HL-60 (cell line): Measurements from ENCODE around the gene TRPM6.

ENCODE experiments used
- GABPA ChIP-seq: IDR thresholded peaks from 2 replicates; pipeline ENCODE4 v1.6.1; 2012; ENCODE audit warnings: low read depth
- POLR2AphosphoS5 ChIP-seq: IDR thresholded peaks from 2 replicates; pipeline ENCODE4 v1.6.1; 2012; ENCODE audit warnings: low read depth
- SPI1 ChIP-seq: IDR thresholded peaks from 2 replicates; pipeline ENCODE4 v1.6.1; 2012; ENCODE audit warnings: low read depth, mild to moderate bottlenecking, borderline replicate concordance
- TF ChIP-seq, protein P1 (sequence below): IDR thresholded peaks from one replicate; pipeline ENCODE4 v1.5.1; 2011; ENCODE audit warnings: low read length, control low read depth, inconsistent platforms; ENCODE audit not compliant: insufficient read depth
- TF ChIP-seq, protein P2 (sequence below): IDR thresholded peaks from 2 replicates; pipeline ENCODE4 v1.6.1; 2012; ENCODE audit warnings: low read depth; ENCODE audit not compliant: insufficient replicate concordance

DNA sequence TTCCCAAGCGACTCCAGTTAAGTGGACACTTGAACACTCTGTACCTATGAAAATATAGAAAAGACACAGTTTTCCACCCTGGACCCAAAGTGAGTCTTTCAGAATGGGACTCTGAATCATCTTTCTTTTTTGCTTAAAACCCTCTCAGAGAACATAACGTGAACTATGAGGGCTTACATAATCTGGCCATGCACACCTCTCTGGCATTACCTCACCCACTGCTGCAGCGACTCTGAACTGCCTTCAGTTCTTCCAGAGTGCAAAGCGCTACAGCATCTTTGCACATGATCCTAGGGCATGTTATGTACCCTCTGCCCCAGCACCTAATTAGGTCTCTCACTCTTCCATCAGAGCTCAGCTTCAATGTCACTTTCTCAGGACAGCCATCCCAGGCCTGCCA is 204.4 kb downstream of the TRPM6 start:
- TF ChIP-seq POLR2AphosphoS5, result no peak
- TF ChIP-seq, protein P1, sequence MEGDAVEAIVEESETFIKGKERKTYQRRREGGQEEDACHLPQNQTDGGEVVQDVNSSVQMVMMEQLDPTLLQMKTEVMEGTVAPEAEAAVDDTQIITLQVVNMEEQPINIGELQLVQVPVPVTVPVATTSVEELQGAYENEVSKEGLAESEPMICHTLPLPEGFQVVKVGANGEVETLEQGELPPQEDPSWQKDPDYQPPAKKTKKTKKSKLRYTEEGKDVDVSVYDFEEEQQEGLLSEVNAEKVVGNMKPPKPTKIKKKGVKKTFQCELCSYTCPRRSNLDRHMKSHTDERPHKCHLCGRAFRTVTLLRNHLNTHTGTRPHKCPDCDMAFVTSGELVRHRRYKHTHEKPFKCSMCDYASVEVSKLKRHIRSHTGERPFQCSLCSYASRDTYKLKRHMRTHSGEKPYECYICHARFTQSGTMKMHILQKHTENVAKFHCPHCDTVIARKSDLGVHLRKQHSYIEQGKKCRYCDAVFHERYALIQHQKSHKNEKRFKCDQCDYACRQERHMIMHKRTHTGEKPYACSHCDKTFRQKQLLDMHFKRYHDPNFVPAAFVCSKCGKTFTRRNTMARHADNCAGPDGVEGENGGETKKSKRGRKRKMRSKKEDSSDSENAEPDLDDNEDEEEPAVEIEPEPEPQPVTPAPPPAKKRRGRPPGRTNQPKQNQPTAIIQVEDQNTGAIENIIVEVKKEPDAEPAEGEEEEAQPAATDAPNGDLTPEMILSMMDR, result no peak
- TF ChIP-seq, protein P2, sequence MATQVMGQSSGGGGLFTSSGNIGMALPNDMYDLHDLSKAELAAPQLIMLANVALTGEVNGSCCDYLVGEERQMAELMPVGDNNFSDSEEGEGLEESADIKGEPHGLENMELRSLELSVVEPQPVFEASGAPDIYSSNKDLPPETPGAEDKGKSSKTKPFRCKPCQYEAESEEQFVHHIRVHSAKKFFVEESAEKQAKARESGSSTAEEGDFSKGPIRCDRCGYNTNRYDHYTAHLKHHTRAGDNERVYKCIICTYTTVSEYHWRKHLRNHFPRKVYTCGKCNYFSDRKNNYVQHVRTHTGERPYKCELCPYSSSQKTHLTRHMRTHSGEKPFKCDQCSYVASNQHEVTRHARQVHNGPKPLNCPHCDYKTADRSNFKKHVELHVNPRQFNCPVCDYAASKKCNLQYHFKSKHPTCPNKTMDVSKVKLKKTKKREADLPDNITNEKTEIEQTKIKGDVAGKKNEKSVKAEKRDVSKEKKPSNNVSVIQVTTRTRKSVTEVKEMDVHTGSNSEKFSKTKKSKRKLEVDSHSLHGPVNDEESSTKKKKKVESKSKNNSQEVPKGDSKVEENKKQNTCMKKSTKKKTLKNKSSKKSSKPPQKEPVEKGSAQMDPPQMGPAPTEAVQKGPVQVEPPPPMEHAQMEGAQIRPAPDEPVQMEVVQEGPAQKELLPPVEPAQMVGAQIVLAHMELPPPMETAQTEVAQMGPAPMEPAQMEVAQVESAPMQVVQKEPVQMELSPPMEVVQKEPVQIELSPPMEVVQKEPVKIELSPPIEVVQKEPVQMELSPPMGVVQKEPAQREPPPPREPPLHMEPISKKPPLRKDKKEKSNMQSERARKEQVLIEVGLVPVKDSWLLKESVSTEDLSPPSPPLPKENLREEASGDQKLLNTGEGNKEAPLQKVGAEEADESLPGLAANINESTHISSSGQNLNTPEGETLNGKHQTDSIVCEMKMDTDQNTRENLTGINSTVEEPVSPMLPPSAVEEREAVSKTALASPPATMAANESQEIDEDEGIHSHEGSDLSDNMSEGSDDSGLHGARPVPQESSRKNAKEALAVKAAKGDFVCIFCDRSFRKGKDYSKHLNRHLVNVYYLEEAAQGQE, result no peak
- TF ChIP-seq SPI1, result no peak
- no peak for TF ChIP-seq GABPA
